Measurements from ENCODE around the gene MS4A8. TPM values are rescaled to one million over a fixed set of nuclear protein-coding genes. Genes with fewer than 3 reads are reported as not detected.
"Not testable (repeated sequence)": the region's sequence is repeated elsewhere in the genome, so short reads cannot be mapped to it uniquely, and the experiment has no call there.

The MS4A8 gene
- total and polyA plus RNA-seq, 12 donors, result 0.27 to 2.0 (median 0.67) TPM; not detected in 7

GRCh38 chr11:60679879-60680278 lies 19.5 kb upstream of the MS4A8 start:
- H3K4me3 ChIP-seq, result no peak overlapping the region
- H3K36me3 ChIP-seq (replicated peaks in 1 of 2), result no peaks in the 10 kb centered on the region
- no peak overlapping the region for H3K27ac ChIP-seq
- intact Hi-C loops (cut with DNase I), result no loop called here
- no peaks in the 10 kb centered on the region for H3K4me1 ChIP-seq (replicated peaks in 1 of 2)
- H3K9me3 ChIP-seq (replicated peaks in 1 of 3), result no peaks in the 10 kb centered on the region
- DNase-seq, result no peak
- no peak for TF ChIP-seq POLR2A (IDR thresholded peaks at IDR 0.05)
- no peak for TF ChIP-seq CTCF (IDR thresholded peaks at IDR 0.05)
- no peaks in the 10 kb centered on the region for H3K27me3 ChIP-seq

- 52 to 74% (median 67%) methylated on average over 3 of the region's 3 CpGs for WGBS, 4 donors
- no peak for TF ChIP-seq POLR2A (IDR thresholded peaks at IDR 0.05)
- TF ChIP-seq CTCF (IDR thresholded peaks at IDR 0.05), result no peak
- intact Hi-C loops (cut with DNase I), result no loop called here
Observed at GRCh38 chr11:60680455-60681119, 18.8 kb upstream of the MS4A8 start.

GRCh38 chr11:60684541-60684848 lies 14.9 kb upstream of the MS4A8 start:
- H3K27me3 ChIP-seq; DNase-seq; H3K4me3 ChIP-seq; H3K36me3 ChIP-seq (replicated peaks in 1 of 2); H3K4me1 ChIP-seq (replicated peaks in 1 of 2); H3K9me3 ChIP-seq (replicated peaks in 1 of 3); intact Hi-C loops (cut with DNase I); H3K27ac ChIP-seq: not testable (repeated sequence)
- 73 to 85% (median 80%) methylated on average over 2 of the region's 2 CpGs for WGBS, 4 donors

More at GRCh38 chr11:60680455-60681119, 18.8 kb upstream of the MS4A8 start:
- Histone ChIP-seq H3K4me1 (replicated peaks in 1 of 2) (no peaks in the 10 kb centered on the region), H3K9me3 (replicated peaks in 1 of 3) (no peaks in the 10 kb centered on the region), H3K4me3 (no peak overlapping the region), H3K27me3 (no peaks in the 10 kb centered on the region), H3K27ac (no peak overlapping the region), H3K36me3 (replicated peaks in 1 of 2) (no peaks in the 10 kb centered on the region)
- DNase-seq, result no peak

GRCh38 chr11:60691661-60692060 lies 7.8 kb upstream of the MS4A8 start:
- no peaks in the 10 kb centered on the region for H3K9me3 ChIP-seq (replicated peaks in 1 of 3)
- H3K4me3 ChIP-seq, result no peak overlapping the region
- intact Hi-C loops (cut with DNase I), result no loop called here
- no peak overlapping the region for H3K27ac ChIP-seq
- no peak for TF ChIP-seq CTCF (IDR thresholded peaks at IDR 0.05)
- TF ChIP-seq POLR2A (IDR thresholded peaks at IDR 0.05), result no peak
- DNase-seq, result no peak
- no peaks in the 10 kb centered on the region for H3K36me3 ChIP-seq (replicated peaks in 1 of 2)
- WGBS, 4 donors, result 78 to 88% (median 80%) methylated on average over 3 to 5 of the region's 5 CpGs
- no peaks in the 10 kb centered on the region for H3K27me3 ChIP-seq
- no peaks in the 10 kb centered on the region for H3K4me1 ChIP-seq (replicated peaks in 1 of 2)

- intact Hi-C loops (cut with DNase I), result no loop called here
- 86 to 93% (median 90%) methylated on average over 5 of the region's 5 CpGs for WGBS, 4 donors
- TF ChIP-seq POLR2A (IDR thresholded peaks at IDR 0.05) (no peak), CTCF (IDR thresholded peaks at IDR 0.05) (no peak)
Observed at GRCh38 chr11:60699936-60700335, 524 bp downstream of the MS4A8 start.

More at GRCh38 chr11:60699936-60700335, 524 bp downstream of the MS4A8 start:
- Histone ChIP-seq H3K4me1 (replicated peaks in 1 of 2) (no peaks in the 10 kb centered on the region), H3K27me3 (no peaks in the 10 kb centered on the region), H3K9me3 (replicated peaks in 1 of 3) (no peaks in the 10 kb centered on the region), H3K27ac (no peak overlapping the region), H3K36me3 (replicated peaks in 1 of 2) (no peaks in the 10 kb centered on the region), H3K4me3 (no peak overlapping the region)
- DNase-seq, result no peak
